Activated gamma-delta T cell treated with anti-CD3 and anti-CD28 coated beads, Interleukin-2, amount 50 U/mL, for 16 hours (primary cell): ENCODE measurements around the gene NPTX1.

Source experiments
- DNase-seq: peaks from one replicate; pipeline ENCODE4 v3.0.0-alpha.2; 2020; ENCODE audit warnings: low read depth

NPTX1 gene

DNA sequence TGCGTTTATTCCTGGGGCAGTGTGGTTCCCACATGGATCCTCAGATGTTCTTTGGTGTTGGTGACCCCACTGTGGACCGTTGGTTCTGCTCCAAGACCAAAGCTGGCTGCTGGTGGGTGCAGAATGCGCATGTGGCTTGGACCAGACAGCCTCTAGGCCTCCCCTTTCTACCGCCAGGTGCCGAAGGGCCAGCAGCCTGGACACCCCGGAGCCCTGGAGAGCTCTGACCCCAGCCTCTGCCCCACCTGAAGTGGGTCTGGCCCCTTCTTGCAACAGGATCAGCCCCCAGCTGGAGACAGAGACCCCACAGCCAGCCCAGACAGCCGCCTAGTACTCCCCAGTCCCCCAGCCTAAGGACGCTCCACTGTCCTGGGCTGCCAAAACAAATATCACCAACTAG lies 18.4 kb downstream of the NPTX1 start:
- DNase-seq, result no peak

DNA sequence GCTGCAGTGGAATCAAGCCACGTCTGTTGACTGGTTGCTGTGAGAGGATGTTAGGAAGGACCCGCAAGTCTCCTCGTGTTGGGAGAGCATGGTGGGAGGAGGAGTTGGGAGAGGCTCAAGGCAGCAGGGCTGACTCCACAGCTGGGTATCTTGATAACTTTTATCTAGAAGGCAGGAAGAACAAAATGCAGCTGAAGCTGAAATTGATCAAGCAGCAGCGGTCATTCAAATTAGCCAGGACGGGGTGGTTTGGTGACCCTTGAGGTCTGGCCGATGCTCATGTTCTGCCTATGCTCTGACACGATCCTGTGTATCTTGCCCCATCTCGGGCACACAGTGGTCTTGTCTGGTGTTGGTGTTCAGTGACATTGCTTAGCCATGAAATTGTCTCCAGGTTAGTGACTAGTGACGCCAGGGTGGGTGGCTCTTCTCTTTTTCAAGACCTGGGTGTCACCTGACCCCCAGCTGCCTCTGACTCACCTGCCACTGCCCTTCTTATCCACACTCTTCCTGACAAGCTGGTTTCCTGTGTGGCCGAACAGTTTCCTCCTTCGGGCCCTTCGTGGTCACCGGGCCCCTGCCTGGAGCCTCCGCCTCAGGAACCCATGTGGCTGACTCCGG lies 19.1 kb downstream of the NPTX1 start:
- no peak for DNase-seq

DNA sequence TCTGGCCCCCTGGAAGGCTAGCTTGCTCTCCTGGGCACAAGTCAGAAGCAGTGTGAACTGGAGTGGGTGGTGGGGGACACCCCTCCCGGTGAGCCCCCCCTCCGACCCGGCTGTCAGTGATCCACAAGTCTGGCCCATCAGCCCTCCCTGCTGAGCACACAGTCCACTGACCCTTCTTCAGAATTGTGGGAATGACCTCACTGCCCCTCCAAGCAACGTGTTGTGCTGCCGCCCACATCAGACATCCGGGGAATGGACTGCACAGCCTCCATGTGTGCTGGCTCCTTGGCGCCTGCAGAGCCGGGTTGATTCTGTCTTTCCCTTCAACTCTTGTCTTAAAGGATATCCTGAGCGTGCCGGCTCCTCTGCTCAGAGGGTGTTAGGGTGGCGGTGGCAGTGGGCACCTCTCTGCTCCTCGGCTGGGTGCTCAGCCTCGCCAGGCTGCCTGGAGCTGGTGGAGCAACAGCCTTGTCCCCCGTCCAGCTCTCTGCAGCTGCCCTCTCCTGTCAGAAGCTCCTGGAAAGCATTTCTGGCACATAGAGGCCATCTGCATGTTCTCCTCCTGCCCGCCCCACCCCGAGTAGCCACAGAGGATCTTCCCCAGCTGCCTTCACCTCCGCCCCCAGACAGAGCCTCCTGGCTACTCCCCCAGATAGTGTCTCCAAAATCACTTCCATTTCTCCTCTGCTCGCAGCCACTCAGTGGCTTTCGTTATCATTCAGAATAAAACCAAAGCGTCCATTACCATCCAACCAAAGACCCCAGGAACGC lies 19.8 kb downstream of the NPTX1 start:
- no peak for DNase-seq

DNA sequence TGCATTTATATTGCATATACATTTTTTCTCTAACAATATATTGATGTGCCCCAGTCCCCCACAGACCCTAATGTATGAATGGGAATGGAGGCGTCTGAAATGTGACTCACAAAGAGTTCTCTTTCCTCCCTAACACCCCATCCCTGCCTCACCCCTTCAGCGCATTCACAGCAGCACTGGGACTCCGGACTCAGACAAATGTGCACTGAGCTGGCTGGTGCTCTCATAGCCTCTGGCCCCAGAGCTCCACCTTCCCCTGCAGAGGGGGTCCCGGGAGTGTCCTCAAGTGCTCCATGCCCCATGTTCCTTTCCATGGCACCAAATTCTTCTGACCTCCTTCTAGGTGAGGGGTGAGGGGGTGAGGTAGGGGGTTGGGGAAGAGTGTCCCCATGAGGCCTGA lies 20.6 kb downstream of the NPTX1 start:
- DNase-seq, result no peak

GRCh38 chr17:80455336-80455710 lies 21.1 kb downstream of the NPTX1 start:
- DNase-seq, result peak; percentile 14

GRCh38 chr17:80454557-80455335 lies 21.7 kb downstream of the NPTX1 start:
- peak; percentile 91 for DNase-seq

DNA sequence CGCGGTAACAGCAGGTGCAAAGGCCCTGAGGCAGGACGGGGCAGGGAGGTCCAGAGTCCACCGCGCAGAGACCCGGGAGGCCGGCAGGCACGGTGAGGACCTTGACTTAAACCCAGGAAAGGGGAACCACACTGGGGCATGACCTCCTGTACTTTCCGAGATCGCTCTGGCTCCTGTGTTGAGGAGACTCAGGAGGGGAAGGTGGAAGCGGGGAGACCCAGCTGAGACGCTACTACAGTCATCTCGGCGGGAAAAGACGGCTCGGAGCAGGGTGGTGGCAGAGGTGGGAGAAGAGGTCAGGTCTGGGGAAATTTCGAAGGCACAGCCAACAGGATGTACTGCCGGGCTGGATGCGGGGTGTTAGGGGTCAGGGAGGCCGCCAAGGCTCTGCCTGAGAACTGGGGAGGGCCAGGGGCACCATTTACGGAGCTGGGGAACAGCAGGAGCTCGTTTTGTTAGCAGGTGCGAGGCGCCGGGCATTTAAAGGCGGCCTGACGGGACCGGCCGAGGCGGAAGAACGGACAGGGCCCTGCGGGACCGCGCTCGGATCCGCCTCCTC lies 22.3 kb downstream of the NPTX1 start:
- DNase-seq, result no peak

DNA sequence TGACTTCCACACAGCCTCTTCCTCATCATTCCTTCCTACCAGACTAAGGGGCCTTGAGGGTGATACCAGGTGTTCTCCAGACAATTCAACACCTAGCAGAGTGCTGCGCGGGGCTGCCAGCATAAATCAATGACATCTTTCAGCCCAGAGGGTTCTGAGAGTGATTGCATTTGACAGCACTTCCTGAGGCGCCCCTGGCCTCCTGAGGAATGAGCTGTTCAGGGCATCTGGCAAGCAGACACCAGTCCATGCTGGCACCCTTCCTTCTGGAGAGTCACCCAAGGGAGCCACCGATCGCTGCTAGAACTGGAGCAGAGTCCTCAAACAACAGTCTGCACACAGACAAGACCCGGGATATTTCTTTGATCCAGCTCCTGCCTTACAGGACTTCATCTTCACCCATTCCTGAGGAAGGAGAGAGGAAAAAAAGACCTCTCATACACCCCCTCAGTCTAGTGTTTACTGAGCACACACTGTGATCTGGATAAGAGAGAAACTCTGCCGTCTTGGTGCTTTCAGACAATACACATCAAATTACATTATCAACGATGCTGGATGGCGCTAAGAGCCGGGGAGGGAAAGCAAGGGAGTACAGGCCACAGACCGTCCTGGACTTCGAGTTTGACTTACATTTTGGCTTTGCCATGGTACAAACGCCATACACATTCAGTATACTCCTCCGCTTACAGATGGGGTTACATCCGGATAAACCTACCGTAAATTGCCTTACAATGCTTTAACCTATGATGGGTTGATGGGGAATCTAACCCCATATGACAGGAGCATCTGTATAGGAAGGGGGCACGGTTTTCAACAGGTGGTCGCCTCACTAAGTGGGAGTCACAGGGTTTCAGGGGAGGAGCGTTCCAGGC lies 23.0 kb downstream of the NPTX1 start:
- DNase-seq, result no peak

GRCh38 chr17:80452173-80452915 lies 24.1 kb downstream of the NPTX1 start:
- DNase-seq, result no peak

DNA sequence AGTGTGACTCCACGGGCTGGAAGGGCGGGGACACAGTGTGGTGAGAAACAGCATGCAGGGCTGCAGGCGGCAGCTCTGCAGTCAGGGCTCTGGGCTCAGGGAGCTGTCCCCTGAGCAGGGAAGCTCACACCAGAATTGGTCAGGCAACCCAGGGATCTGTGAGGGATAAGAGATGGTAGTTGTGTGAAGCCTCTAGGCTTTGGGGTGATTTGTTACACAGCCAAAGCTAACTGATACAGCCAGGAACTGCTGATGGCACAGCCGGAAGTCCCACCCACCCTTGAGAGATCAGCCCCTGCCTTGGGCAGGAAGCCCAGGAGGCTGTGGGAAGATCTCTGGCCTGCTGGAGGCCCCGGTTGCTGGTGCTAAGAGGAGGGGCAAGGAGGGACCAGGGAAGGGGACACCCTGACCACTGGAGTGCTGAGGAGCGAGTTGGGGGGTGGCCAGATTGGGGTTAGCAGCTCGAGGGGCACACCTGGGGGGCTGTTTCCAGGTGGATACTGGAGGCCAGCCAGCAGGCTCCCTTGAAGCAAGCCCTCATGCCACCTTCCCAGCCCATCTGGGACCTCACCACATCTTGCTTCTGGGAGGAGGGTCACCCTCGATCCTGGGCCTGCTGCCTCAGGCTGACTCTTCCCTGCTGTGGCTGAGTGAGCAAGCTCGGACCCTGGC lies 25.2 kb downstream of the NPTX1 start:
- no peak for DNase-seq

GRCh38 chr17:80449930-80450576 lies 26.4 kb downstream of the NPTX1 start:
- DNase-seq, result no peak

DNA sequence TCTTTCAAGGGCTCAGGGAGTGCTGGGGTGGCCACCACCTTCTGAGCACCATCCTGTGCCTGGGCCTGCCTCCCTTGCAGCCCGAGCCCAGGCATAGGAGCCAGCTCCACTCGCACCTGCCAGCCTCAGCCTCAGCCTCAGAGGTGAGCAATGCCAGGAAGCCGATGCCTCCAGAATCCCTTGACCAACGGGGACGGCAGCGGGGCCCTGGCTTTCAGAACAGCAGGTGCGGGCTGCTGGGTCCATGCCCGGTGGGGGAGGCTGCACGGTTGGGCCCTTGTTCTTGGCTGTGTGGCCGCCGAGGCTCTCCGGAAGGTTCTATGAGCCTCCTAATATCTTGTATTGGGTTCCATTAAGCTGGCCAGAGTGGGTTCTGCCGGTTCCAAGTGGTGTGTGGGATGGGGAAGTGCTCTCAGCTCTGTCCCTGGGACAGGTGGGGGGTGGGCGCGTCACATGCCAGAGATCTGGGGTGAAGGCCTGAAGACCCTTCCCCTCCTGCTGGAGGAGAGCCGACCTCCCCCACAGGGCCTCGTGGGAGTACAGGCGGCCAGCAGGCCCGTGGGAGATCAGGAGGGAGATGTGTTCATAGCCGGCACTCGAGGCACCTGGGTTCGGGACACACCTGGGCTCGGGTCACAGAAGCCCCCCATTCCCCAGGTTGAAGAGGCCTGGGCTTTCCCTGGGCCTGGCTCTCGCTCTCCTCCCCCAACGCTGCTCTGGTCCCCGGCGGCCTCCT lies 27.0 kb downstream of the NPTX1 start:
- no peak for DNase-seq

DNA sequence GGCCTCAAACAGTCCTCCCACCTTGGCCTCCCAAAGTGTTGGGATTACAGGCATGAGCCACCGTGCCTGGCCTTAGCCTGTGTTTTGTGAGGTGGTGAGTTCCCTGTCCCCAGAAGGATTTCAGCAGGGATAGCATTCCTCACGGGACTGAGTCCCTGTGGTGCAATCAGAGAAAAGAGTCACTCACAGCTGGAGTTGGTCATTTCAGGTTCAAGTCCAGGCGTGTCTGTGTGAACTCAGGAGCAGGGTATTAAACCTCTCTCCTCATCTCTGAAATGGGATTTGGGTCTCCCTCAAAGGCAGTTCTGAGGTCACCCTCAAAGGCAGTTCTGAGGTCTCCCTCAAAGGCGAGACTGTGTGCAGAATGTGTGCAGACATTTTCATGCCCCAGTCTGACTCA lies 28.6 kb downstream of the NPTX1 start:
- no peak for DNase-seq

- no peak for DNase-seq
These were observed 29.6 kb downstream of the NPTX1 start for GRCh38 chr17:80446645-80447405.

DNA sequence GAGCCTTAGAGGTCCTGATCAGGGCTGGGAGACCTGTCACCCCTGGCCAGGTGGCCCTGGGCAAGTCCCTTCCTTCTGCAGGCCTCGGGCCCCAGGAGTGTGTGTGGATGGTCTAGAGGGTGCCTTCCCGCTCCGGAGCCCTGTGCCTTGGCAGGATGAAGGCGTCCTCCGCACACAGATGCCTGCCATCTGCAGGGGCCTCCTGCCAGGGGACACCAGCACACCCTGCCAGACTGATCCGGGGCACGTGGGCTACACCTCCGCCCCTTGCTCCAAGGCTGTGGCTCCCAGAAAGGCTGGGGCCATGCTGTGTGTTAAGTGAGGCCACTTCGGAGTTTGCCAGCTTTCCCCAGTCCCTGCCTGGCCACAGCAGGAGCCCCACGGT lies 30.7 kb downstream of the NPTX1 start:
- no peak for DNase-seq

DNA sequence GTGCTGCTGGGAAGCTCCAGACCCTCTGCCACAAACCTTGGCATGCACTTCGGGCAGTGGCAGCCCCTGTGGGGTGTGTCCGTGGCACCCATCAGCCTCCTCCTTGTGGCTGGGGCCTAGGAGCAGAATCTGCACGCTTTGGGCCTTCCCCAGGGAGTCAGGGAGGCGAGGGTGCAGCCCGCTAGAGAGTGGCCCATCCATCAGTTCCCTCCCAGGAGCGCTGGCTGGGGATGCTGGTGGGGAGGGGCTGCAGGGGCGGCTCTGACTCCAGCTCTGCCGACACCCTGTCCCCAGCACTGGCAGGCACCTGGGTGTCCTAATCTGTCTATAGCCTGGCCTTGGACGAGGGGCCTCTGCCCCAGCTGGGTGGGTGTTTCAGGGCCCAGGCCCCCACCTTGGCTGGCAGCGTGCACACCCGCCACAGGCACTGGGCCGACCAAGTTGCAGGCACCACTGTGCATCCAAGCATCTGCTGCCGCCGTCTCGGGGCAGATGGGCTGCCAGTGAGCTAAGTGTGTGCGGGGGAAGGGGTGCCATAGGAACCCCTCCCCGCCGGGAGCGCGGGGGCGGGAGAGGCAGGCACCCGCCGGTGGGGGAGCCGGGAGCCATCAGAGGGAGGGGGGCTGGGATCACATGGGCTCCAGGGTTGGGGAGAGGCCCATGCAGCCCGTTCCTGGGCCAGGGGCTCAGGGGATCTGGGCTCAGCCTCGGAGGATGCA lies 31.2 kb downstream of the NPTX1 start:
- no peak for DNase-seq

DNA sequence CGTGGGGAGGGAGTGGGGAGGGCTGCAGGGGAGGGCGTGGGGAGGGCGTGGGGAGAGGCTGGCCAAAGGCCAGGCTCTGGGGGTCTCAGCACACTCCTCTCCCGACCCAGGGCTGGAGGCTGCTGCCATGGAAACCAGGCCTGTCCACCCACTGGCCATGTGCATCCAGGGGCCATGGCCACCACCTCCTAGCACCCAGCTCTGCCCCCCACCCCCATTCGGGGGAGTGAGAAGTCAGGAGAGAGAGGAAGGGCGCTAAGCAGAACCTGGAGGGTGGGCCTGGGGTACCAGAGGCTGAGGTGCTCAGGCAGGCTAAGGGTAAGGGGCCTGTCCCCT lies 31.8 kb downstream of the NPTX1 start:
- DNase-seq, result no peak
